ENCODE results near the gene VCX3A.
"Not testable (repeated sequence)": the region's sequence is repeated elsewhere in the genome, so short reads cannot be mapped to it uniquely, and the experiment has no call there.

The VCX3A gene

GRCh38 chrX:6535018-6535417 is at the start of gene VCX3A:
VCX3A (minus strand) TSS chrX:6535118; CDS start chrX:6534497, 621 bp downstream.
- not testable (repeated sequence) for DNase-seq

GRCh38 chrX:6574762-6575161 is 39.8 kb upstream of the VCX3A start:
- DNase-seq, result no peak

GRCh38 chrX:6568031-6568430 is 33.1 kb upstream of the VCX3A start:
- DNase-seq, result no peak

- DNase-seq, result no peak
Observed at GRCh38 chrX:6558979-6559378, 24.1 kb upstream of the VCX3A start.

GRCh38 chrX:6557690-6558089 is 22.8 kb upstream of the VCX3A start:
- DNase-seq, result no peak

- no peak for DNase-seq
Observed at GRCh38 chrX:6550999-6551398, 16.1 kb upstream of the VCX3A start.

- DNase-seq, result no peak
Observed at GRCh38 chrX:6545712-6546111, 10.8 kb upstream of the VCX3A start.

GRCh38 chrX:6526564-6527136 is 8.3 kb downstream of the VCX3A start:
- DNase-seq, result no peak

- no peak for DNase-seq
Observed at GRCh38 chrX:6517376-6517775, 17.5 kb downstream of the VCX3A start.

- no peak for DNase-seq
Observed at GRCh38 chrX:6506444-6506843, 28.5 kb downstream of the VCX3A start.

GRCh38 chrX:6505960-6506359 is 29.0 kb downstream of the VCX3A start:
- DNase-seq, result no peak

GRCh38 chrX:6500719-6501118 is 34.2 kb downstream of the VCX3A start:
- DNase-seq, result no peak

- DNase-seq, result no peak
Observed at GRCh38 chrX:6498324-6498723, 36.6 kb downstream of the VCX3A start.
